GM23338 (cell line): ENCODE measurements around the gene FAM47E. TPM values are rescaled to one million over a fixed set of nuclear protein-coding genes. Genes with fewer than 3 reads are reported as not detected.

ENCODE experiments used
- ATAC-seq: fragments of 200-7000 bp; cut with Tn5 transposase; 3 replicates; pipeline ENCODE4 v1.9.1; 2020
- DNase-seq: peaks from one replicate; pipeline ENCODE4 v3.0.0-alpha.2; 2015; ENCODE audit warnings: low spot score
- H2AFZ ChIP-seq: fragments of 200-600 bp; sonication (generic); 2 replicates; pipeline ENCODE4 v1.8.0; 2016; ENCODE audit warnings: antibody characterized with exemption, mild to moderate bottlenecking, moderate library complexity
- H3F3A ChIP-seq: fragments of 200-600 bp; sonication (generic); replicated peaks from 2 replicates; pipeline ENCODE4 v1.8.0; 2017; ENCODE audit warnings: antibody characterized with exemption, mixed run types, low read depth
- H3K27ac ChIP-seq: fragments of 200-600 bp; sonication (generic); 2 replicates; pipeline ENCODE4 v1.6.1; 2016; ENCODE audit warnings: low read depth
- H3K27me3 ChIP-seq: fragments of 200-600 bp; sonication (generic); 2 replicates; pipeline ENCODE4 v1.8.0; 2016; ENCODE audit warnings: mild to moderate bottlenecking, mixed run types, moderate library complexity; ENCODE audit not compliant: insufficient read depth
- H3K36me3 ChIP-seq: fragments of 200-600 bp; sonication (generic); 2 replicates; pipeline ENCODE4 v1.8.0; 2016; ENCODE audit warnings: mild to moderate bottlenecking; ENCODE audit not compliant: insufficient read depth
- H3K4me1 ChIP-seq: fragments of 200-600 bp; sonication (generic); 2 replicates; pipeline ENCODE4 v1.8.0; 2016; ENCODE audit warnings: mild to moderate bottlenecking, moderate library complexity; ENCODE audit not compliant: insufficient read depth
- H3K4me2 ChIP-seq: fragments of 200-600 bp; sonication (generic); 2 replicates; pipeline ENCODE4 v1.7.1; 2017; ENCODE audit warnings: mixed run types
- H3K4me3 ChIP-seq: fragments of 200-600 bp; sonication (generic); 2 replicates; pipeline ENCODE4 v1.6.1; 2016; ENCODE audit warnings: mixed run types
- H3K79me2 ChIP-seq: fragments of 200-600 bp; sonication (generic); replicated peaks from 2 replicates; pipeline ENCODE4 v1.8.0; 2017; ENCODE audit warnings: mild to moderate bottlenecking; ENCODE audit not compliant: insufficient read depth
- H3K9me2 ChIP-seq: fragments of 200-600 bp; sonication (generic); 2 replicates; pipeline ENCODE4 v1.8.0; 2017; ENCODE audit not compliant: insufficient read depth
- H4K20me1 ChIP-seq: fragments of 200-600 bp; sonication (generic); replicated peaks from 2 replicates; pipeline ENCODE4 v1.8.0; 2017; ENCODE audit warnings: mild to moderate bottlenecking; ENCODE audit not compliant: insufficient read depth
- H3K27ac Mint-ChIP-seq: 2 replicates; pipeline ENCODE4 v1.8.0; 2020; ENCODE audit warnings: inconsistent platforms, mild to moderate bottlenecking, moderate library complexity, mixed read lengths
- H3K27me3 Mint-ChIP-seq: 3 replicates; pipeline ENCODE4 v1.8.0; 2022; ENCODE audit warnings: low read depth, mild to moderate bottlenecking, moderate library complexity, mixed read lengths, inconsistent platforms; ENCODE audit not compliant: insufficient read depth, poor library complexity
- H3K36me3 Mint-ChIP-seq: 3 replicates; pipeline ENCODE4 v1.8.0; 2021; ENCODE audit warnings: low read depth, mild to moderate bottlenecking, inconsistent platforms, moderate library complexity, mixed read lengths
- H3K4me1 Mint-ChIP-seq: 3 replicates; pipeline ENCODE4 v1.8.0; 2020; ENCODE audit warnings: mild to moderate bottlenecking, inconsistent platforms, mixed read lengths
- H3K4me3 Mint-ChIP-seq: 3 replicates; pipeline ENCODE4 v1.8.0; 2021; ENCODE audit warnings: moderate library complexity, mild to moderate bottlenecking, inconsistent platforms, mixed read lengths
- H3K9me3 Mint-ChIP-seq: 3 replicates; pipeline ENCODE4 v1.8.0; 2020; ENCODE audit warnings: moderate library complexity, mild to moderate bottlenecking, inconsistent platforms, mixed read lengths
- ETS1 ChIP-seq: IDR thresholded peaks from 2 replicates; pipeline ENCODE4 v1.6.1; 2016; ENCODE audit warnings: antibody characterized with exemption
- EZH2 ChIP-seq: fragments of 200-600 bp; sonication (generic); IDR thresholded peaks from one replicate; pipeline ENCODE4 v1.8.0; 2017; ENCODE audit warnings: antibody characterized with exemption, mild to moderate bottlenecking, low read depth; ENCODE audit not compliant: unreplicated experiment
- EZH2phosphoT487 ChIP-seq: fragments of 200-600 bp; sonication (generic); IDR thresholded peaks from one replicate; pipeline ENCODE4 v1.8.1; 2018; ENCODE audit warnings: antibody characterized with exemption; ENCODE audit not compliant: unreplicated experiment
- NANOG ChIP-seq: IDR thresholded peaks from 2 replicates; pipeline ENCODE4 v1.6.1; 2016; ENCODE audit warnings: antibody characterized with exemption, borderline replicate concordance
- REST ChIP-seq: IDR thresholded peaks from one replicate; pipeline ENCODE4 v1.6.1; 2018; ENCODE audit warnings: antibody characterized with exemption; ENCODE audit not compliant: unreplicated experiment
- STAT1 ChIP-seq: IDR thresholded peaks from one replicate; pipeline ENCODE4 v1.6.1; 2016; ENCODE audit warnings: antibody characterized with exemption; ENCODE audit not compliant: unreplicated experiment
- polyA plus RNA-seq: library from polyadenylated mRNA; unstranded; fragments of >200 nt; fragmentation: Nextera tagmentation; extraction: Ambion mirVana; gene quantifications from 2 replicates; pipeline ENCODE4 v1.2.1, GENCODE V29; 2016
- total RNA-seq: library from RNA; depleted of rRNA; stranded (reverse); fragments of >200 nt; shearing (Covaris generic); gene quantifications from 2 replicates; pipeline ENCODE4 v1.2.3, GENCODE V29; 2014

The FAM47E gene
- total and polyA plus RNA-seq, 2 experiments from 2014 or later: 0.66 to 2.3 TPM

GRCh38 chr4:76309939-76310550 is 58.5 kb downstream of the FAM47E start:
- H3K4me3 Mint-ChIP-seq: no peak overlapping the region
- no peak overlapping the region for H3K27ac Mint-ChIP-seq
- no peaks in the 10 kb centered on the region for H3K9me3 Mint-ChIP-seq
- Histone ChIP-seq H3K9me2 (no peaks in the 10 kb centered on the region), H3K4me1 (peaks cover 13% of the 10 kb centered on the region; the same call in 1 of the 2 replicates), H3K36me3 (no peaks in the 10 kb centered on the region), H3K27ac (no peak overlapping the region), H3F3A (no peaks in the 10 kb centered on the region), H3K4me2 (no peak overlapping the region), H3K79me2 (no peaks in the 10 kb centered on the region), H3K27me3 (peaks cover 23% of the 10 kb centered on the region), H2AFZ (no peak overlapping the region), H4K20me1 (0 out of 2 replicates have a peak, but pooled peaks cover 4% of the 10 kb centered on the region), H3K4me3 (no peak overlapping the region)
- peaks cover 20% of the 10 kb centered on the region for H3K27me3 Mint-ChIP-seq
- TF ChIP-seq STAT1: no peak
- no peak for TF ChIP-seq NANOG
- no peak for TF ChIP-seq EZH2phosphoT487
- TF ChIP-seq ETS1: no peak
- TF ChIP-seq REST: no peak
- no peak for TF ChIP-seq EZH2
- ATAC-seq: no peak
- H3K4me1 Mint-ChIP-seq: peaks cover 3% of the 10 kb centered on the region; the same call in 2 of the 3 replicates
- no peak for DNase-seq
- peaks cover 4% of the 10 kb centered on the region; the same call in 1 of the 3 replicates for H3K36me3 Mint-ChIP-seq

- Mint-ChIP-seq H3K27ac (no peak overlapping the region), H3K9me3 (no peaks in the 10 kb centered on the region), H3K4me3 (no peak overlapping the region), H3K4me1 (no peaks in the 10 kb centered on the region; the same call in 2 of the 3 replicates), H3K36me3 (peaks cover 4% of the 10 kb centered on the region; the same call in 1 of the 3 replicates), H3K27me3 (peaks cover 14% of the 10 kb centered on the region)
- Histone ChIP-seq H3K36me3 (no peaks in the 10 kb centered on the region), H3K9me2 (no peaks in the 10 kb centered on the region), H4K20me1 (0 out of 2 replicates have a peak, but pooled peaks cover 4% of the 10 kb centered on the region), H3K27me3 (peaks cover 17% of the 10 kb centered on the region), H3F3A (no peaks in the 10 kb centered on the region), H3K4me2 (no peak overlapping the region), H3K79me2 (no peaks in the 10 kb centered on the region), H3K4me3 (no peak overlapping the region), H3K4me1 (peaks cover 10% of the 10 kb centered on the region; the same call in 1 of the 2 replicates), H2AFZ (no peak overlapping the region), H3K27ac (no peak overlapping the region)
- DNase-seq (no peak), ATAC-seq (no peak)
- no peak for TF ChIP-seq REST
These were observed 59.2 kb downstream of the FAM47E start for GRCh38 chr4:76310683-76311082.
